B cell (primary cell): ENCODE measurements around the gene ETV6. TPM values are rescaled to one million over a fixed set of nuclear protein-coding genes. Genes with fewer than 3 reads are reported as not detected.
A peak's percentile ranks its signal among the peaks of the same experiment; 100 is the strongest.

Source experiments
- ATAC-seq: fragments of 200-7000 bp; cut with Tn5 transposase; one replicate; pipeline ENCODE4 v1.10.0; 2021; ENCODE audit warnings: low read depth, mild to moderate bottlenecking, moderate number of reproducible peaks, moderate library complexity
- CTCF ChIA-PET: fragments of 350-600 bp; sonication (Branson Sonifier 250); formaldehyde crosslinking; loops from one replicate; lab custom pipeline; 2021; ENCODE audit warnings: antibody characterized with exemption, inconsistent platforms; lab: Charles Lee
- POLR2A ChIA-PET: fragments of 350-600 bp; sonication (Branson Sonifier 250); formaldehyde crosslinking; loops from one replicate; lab custom pipeline; 2021; ENCODE audit warnings: antibody characterized with exemption; lab: Charles Lee
- DNase-seq: peaks from one replicate; pipeline ENCODE4 v3.0.0; 2013
- H2AFZ ChIP-seq: 2 replicates; pipeline ENCODE4 v1.6.1; 2012; ENCODE audit warnings: mild to moderate bottlenecking, low read depth, low read length; ENCODE audit not compliant: insufficient read depth, poor library complexity, severe bottlenecking
- H3K27ac ChIP-seq, 2 donors: 1 replicate in 1 of 2; 2 replicates in 1 of 2; pipeline ENCODE4 v1.5.1; 2012 to 2013; ENCODE audit warnings: low read length in 2 of 2, mild to moderate bottlenecking in 2 of 2, moderate library complexity in 1 of 2
- H3K27me3 ChIP-seq, 4 experiments: fragments of 200-600 bp in 1 of 4; sonication (generic) in 1 of 4; replicated peaks in 1 of 4; 1 replicate in 2 of 4; 2 replicates in 2 of 4; pipeline versions ENCODE4 v1.6.1 to v1.7.0; 2013 to 2016; ENCODE audit warnings: low read length in 3 of 4, mild to moderate bottlenecking in 2 of 4, mixed read lengths in 1 of 4, moderate library complexity in 1 of 4; ENCODE audit not compliant: insufficient read depth in 4 of 4, control insufficient read depth in 3 of 4; ENCODE audit errors: control extremely low read depth in 1 of 4
- H3K36me3 ChIP-seq, 2 experiments: replicated peaks in 1 of 2; 1 replicate in 1 of 2; 2 replicates in 1 of 2; pipeline versions ENCODE4 v1.6.1 to v1.7.1; 2013; ENCODE audit warnings: low read length in 1 of 2; ENCODE audit not compliant: insufficient read depth in 2 of 2, control insufficient read depth in 1 of 2; ENCODE audit errors: control extremely low read depth in 1 of 2, extremely low read depth in 1 of 2
- H3K4me1 ChIP-seq, 2 donors: fragments of 200-600 bp in 1 of 2; sonication (generic) in 1 of 2; 1 replicate in 1 of 2; 2 replicates in 1 of 2; pipeline versions ENCODE4 v1.5.1 to v1.6.1; 2013 to 2017; ENCODE audit warnings: low read length in 2 of 2; ENCODE audit not compliant: control insufficient read depth in 2 of 2, insufficient read depth in 2 of 2
- H3K4me2 ChIP-seq: replicated peaks from 2 replicates; pipeline ENCODE3; 2012; ENCODE audit warnings: mild to moderate bottlenecking, low read depth, low read length; ENCODE audit not compliant: poor library complexity, severe bottlenecking
- H3K4me3 ChIP-seq, 5 experiments: fragments of 200-600 bp in 1 of 5; sonication (generic) in 1 of 5; 1 replicate in 3 of 5; 2 replicates in 2 of 5; pipeline versions ENCODE4 v1.5.1 to v1.7.0; 2011 to 2016; ENCODE audit warnings: low read length in 4 of 5, mild to moderate bottlenecking in 4 of 5, low read depth in 2 of 5, control low read depth in 1 of 5, moderate library complexity in 1 of 5; ENCODE audit not compliant: insufficient read depth in 1 of 5; ENCODE audit errors: control extremely low read depth in 1 of 5, extremely low read depth in 1 of 5
- H3K79me2 ChIP-seq: fragments of 200-600 bp; sonication (generic); one replicate; pipeline ENCODE4 v1.6.0; 2016; ENCODE audit warnings: low read length; ENCODE audit not compliant: control insufficient read depth, insufficient read depth
- H3K9ac ChIP-seq: fragments of 200-600 bp; sonication (generic); 2 replicates; pipeline ENCODE4 v1.6.1; 2017; ENCODE audit warnings: mild to moderate bottlenecking, low read length, moderate library complexity
- H3K9me3 ChIP-seq, 3 donors: one replicate each; pipeline versions ENCODE4 v1.6.1 to v1.7.1; 2013; ENCODE audit warnings: low read length in 2 of 3; ENCODE audit not compliant: control insufficient read depth in 2 of 3, insufficient read depth in 1 of 3; ENCODE audit errors: control extremely low read depth in 1 of 3
- H4K20me1 ChIP-seq: 2 replicates; pipeline ENCODE4 v1.6.0; 2012; ENCODE audit warnings: mild to moderate bottlenecking, low read length; ENCODE audit not compliant: insufficient read depth, control insufficient read depth, poor library complexity, severe bottlenecking
- H3K27ac Mint-ChIP-seq: one replicate; pipeline ENCODE4 v1.8.0; 2021; ENCODE audit warnings: mixed read lengths
- H3K27me3 Mint-ChIP-seq: one replicate; pipeline ENCODE4 v1.8.0; 2021; ENCODE audit warnings: mixed read lengths
- H3K4me1 Mint-ChIP-seq: one replicate; pipeline ENCODE4 v1.8.0; 2021; ENCODE audit warnings: mixed read lengths
- H3K4me3 Mint-ChIP-seq: one replicate; pipeline ENCODE4 v1.8.0; 2021; ENCODE audit warnings: mixed read lengths
- H3K9me3 Mint-ChIP-seq: one replicate; pipeline ENCODE4 v1.8.0; 2022; ENCODE audit warnings: mixed read lengths; ENCODE audit not compliant: insufficient read depth
- EZH2 ChIP-seq: IDR thresholded peaks from 2 replicates; pipeline ENCODE4 v1.6.1; 2012; ENCODE audit warnings: borderline replicate concordance, low read depth, mild to moderate bottlenecking, moderate library complexity, low read length; ENCODE audit not compliant: insufficient read depth, poor library complexity, severe bottlenecking
- WGBS: methylation state at CpG from one replicate; pipeline ENCODE4 v1.1.5; 2013; ENCODE audit warnings: missing lambda C conversion rate; ENCODE audit not compliant: insufficient coverage; 5-methylcytosine and 5-hydroxymethylcytosine counted together
- intact Hi-C: fragments of 100-400 bp; cut with micrococcal nuclease; formaldehyde crosslinking; loops from one replicate; pipeline ENCODE4 v1.10.0; 2022
- polyA plus RNA-seq: library from polyadenylated mRNA; depleted of rRNA; stranded (reverse); fragments of >200 nt; gene quantifications from 2 replicates; pipeline ENCODE4 v1.2.3, GENCODE V29; 2012
- total RNA-seq, 2 donors: library from RNA; stranded (reverse); fragments of 120-200 nt in 1 of 2; gene quantifications; 1 replicate in 1 of 2; 2 replicates in 1 of 2; pipeline versions ENCODE4 v1.2.3 to v1.2.4, GENCODE V29; 2013 to 2022
- TF ChIP-seq, protein P1 (sequence below): fragments of 200-600 bp; IDR thresholded peaks from one replicate; pipeline ENCODE4 v1.8.0; 2022; ENCODE audit warnings: antibody characterized with exemption, mild to moderate bottlenecking

ETV6 gene
- total and polyA plus RNA-seq, 2 donors (not counting 1 experiment from before 2014, with no cell fraction given), result 17.4 to 123 TPM

DNA sequence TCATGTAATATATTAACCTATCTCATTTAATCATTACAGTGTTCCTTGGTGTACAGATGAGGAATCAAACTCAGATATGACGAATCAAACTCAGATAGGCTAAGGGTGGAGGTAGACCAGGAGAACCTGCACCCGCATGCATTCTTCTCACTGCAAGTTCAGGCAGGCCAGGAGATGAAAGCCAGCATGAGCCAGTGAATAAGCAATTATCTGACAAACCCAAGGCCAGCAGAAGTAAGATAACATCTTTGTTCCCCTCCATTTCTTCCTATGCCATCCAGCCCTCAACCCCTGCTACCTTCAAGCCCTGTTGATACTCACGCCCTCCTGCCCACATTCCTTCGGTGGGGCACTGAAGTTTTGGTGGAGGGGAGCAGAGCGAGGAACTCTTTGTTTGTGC is 152.2 kb downstream of the ETV6 start:
- no peak for TF ChIP-seq EZH2
- TF ChIP-seq, protein P1, sequence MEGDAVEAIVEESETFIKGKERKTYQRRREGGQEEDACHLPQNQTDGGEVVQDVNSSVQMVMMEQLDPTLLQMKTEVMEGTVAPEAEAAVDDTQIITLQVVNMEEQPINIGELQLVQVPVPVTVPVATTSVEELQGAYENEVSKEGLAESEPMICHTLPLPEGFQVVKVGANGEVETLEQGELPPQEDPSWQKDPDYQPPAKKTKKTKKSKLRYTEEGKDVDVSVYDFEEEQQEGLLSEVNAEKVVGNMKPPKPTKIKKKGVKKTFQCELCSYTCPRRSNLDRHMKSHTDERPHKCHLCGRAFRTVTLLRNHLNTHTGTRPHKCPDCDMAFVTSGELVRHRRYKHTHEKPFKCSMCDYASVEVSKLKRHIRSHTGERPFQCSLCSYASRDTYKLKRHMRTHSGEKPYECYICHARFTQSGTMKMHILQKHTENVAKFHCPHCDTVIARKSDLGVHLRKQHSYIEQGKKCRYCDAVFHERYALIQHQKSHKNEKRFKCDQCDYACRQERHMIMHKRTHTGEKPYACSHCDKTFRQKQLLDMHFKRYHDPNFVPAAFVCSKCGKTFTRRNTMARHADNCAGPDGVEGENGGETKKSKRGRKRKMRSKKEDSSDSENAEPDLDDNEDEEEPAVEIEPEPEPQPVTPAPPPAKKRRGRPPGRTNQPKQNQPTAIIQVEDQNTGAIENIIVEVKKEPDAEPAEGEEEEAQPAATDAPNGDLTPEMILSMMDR, result no peak
- H3K27ac Mint-ChIP-seq, result peak overlapping the region; percentile 17
- 100% methylated on average over 2 of the region's 5 CpGs for WGBS
- H3K27ac ChIP-seq, result no peak overlapping the region
- H4K20me1 ChIP-seq, result no peaks in the 10 kb centered on the region
- no peaks in the 10 kb centered on the region for H3K27me3 Mint-ChIP-seq
- no peak overlapping the region for H3K4me3 ChIP-seq
- H3K4me1 ChIP-seq, result peaks cover 16 to 18% of the 10 kb centered on the region in 2 donors
- H3K36me3 ChIP-seq, result peaks cover 0 to 3% of the 10 kb centered on the region in 2 experiments
- ATAC-seq (no peak), DNase-seq (no peak)
- no peak overlapping the region for H2AFZ ChIP-seq
- no peak overlapping the region for H3K9ac ChIP-seq
- no peak overlapping the region for H3K4me2 ChIP-seq
- intact Hi-C loops, result no loop called here
- ChIA-PET POLR2A (no interaction called here), CTCF (interaction anchor here (1.1 kb wide), 1 partner anchor 11 kb away, joined by 4 read pairs; no protein-coding TSS in a partner anchor)
- no peaks in the 10 kb centered on the region for H3K9me3 ChIP-seq
- H3K27me3 ChIP-seq, result no peaks in the 10 kb centered on the region
- no peaks in the 10 kb centered on the region for H3K9me3 Mint-ChIP-seq
- H3K4me3 Mint-ChIP-seq, result no peak overlapping the region
- H3K4me1 Mint-ChIP-seq, result peaks cover 49% of the 10 kb centered on the region
- H3K79me2 ChIP-seq, result peaks cover 62% of the 10 kb centered on the region

DNA sequence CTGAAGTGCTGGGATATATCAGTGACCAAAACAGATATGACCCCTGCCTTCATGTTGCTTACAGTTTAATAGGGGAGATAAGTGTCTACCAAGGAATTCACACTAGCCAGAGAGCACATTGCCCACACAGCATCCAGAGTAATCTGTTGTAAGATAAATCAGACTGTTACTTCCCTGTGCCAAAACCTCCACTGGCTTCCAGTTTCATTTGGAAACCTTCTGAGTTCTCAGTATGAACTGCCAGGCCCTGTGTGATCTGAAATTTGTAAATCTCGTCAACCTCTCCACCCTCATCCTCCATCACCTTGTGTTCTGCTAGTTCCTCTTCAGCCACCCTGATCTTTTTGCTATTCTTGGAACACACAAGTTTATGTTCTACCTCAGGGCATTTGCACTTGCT is 154.7 kb downstream of the ETV6 start:
- no peaks in the 10 kb centered on the region for H3K27me3 Mint-ChIP-seq
- Histone ChIP-seq H3K4me2 (no peak overlapping the region), H3K4me3 (no peak overlapping the region), H3K4me1 (peaks cover 18 to 22% of the 10 kb centered on the region in 2 donors), H3K79me2 (peaks cover 50% of the 10 kb centered on the region), H3K9me3 (no peaks in the 10 kb centered on the region), H3K27ac (no peak overlapping the region), H3K27me3 (no peaks in the 10 kb centered on the region), H2AFZ (no peak overlapping the region), H3K9ac (no peak overlapping the region), H4K20me1 (no peaks in the 10 kb centered on the region), H3K36me3 (peaks cover 0 to 3% of the 10 kb centered on the region in 2 experiments)
- peak overlapping the region; percentile 1 for H3K27ac Mint-ChIP-seq
- ATAC-seq (no peak), DNase-seq (no peak)
- no peak overlapping the region for H3K4me3 Mint-ChIP-seq
- POLR2A ChIA-PET, result no interaction called here
- WGBS, result 100% methylated on average over 1 of the region's 1 CpG
- H3K4me1 Mint-ChIP-seq, result peaks cover 50% of the 10 kb centered on the region
- H3K9me3 Mint-ChIP-seq, result no peaks in the 10 kb centered on the region
- CTCF ChIA-PET, result interaction anchor here (2.2 kb wide), 1 partner anchor 229 kb away, joined by 6 read pairs; no protein-coding TSS in a partner anchor
- intact Hi-C loops, result no loop called here
- no peak for TF ChIP-seq EZH2
- TF ChIP-seq, protein P1, result no peak
